IMR-90 (cell line): Measurements from ENCODE around the gene CMSS1.

Source experiments
- BHLHE40 ChIP-seq: fragments of 150-350 bp; IDR thresholded peaks from 2 replicates; pipeline ENCODE4 v1.6.1; 2016; ENCODE audit warnings: mild to moderate bottlenecking, low read depth, low read length
- CEBPB ChIP-seq: IDR thresholded peaks from 2 replicates; pipeline ENCODE4 v1.6.1; 2012; ENCODE audit warnings: low read depth, low read length, improper control_type of control experiment
- CHD1 ChIP-seq: IDR thresholded peaks from 2 replicates; pipeline ENCODE4 v1.6.1; 2012; ENCODE audit warnings: low read depth, low read length, improper control_type of control experiment
- FOS ChIP-seq: fragments of 150-350 bp; IDR thresholded peaks from 2 replicates; pipeline ENCODE4 v1.6.1; 2016; ENCODE audit warnings: low read depth, low read length
- MAFK ChIP-seq: IDR thresholded peaks from 2 replicates; pipeline ENCODE4 v1.6.1; 2012; ENCODE audit warnings: low read depth, low read length, improper control_type of control experiment
- MAZ ChIP-seq: IDR thresholded peaks from 2 replicates; pipeline ENCODE4 v1.6.1; 2012; ENCODE audit warnings: low read depth, mild to moderate bottlenecking, low read length, improper control_type of control experiment, moderate library complexity, borderline replicate concordance
- MXI1 ChIP-seq: IDR thresholded peaks from 2 replicates; pipeline ENCODE4 v1.6.1; 2012; ENCODE audit warnings: low read depth, mild to moderate bottlenecking, low read length, moderate library complexity, borderline replicate concordance
- POLR2A ChIP-seq: IDR thresholded peaks from 2 replicates; pipeline ENCODE4 v1.6.1; 2012; ENCODE audit warnings: mild to moderate bottlenecking, low read depth, low read length
- RAD21 ChIP-seq: IDR thresholded peaks from 2 replicates; pipeline ENCODE4 v1.6.1; 2012; ENCODE audit warnings: low read length, improper control_type of control experiment
- RFX5 ChIP-seq: IDR thresholded peaks from 2 replicates; pipeline ENCODE4 v1.8.0; 2012; ENCODE audit warnings: low read depth, mild to moderate bottlenecking, low read length, moderate library complexity
- SMC3 ChIP-seq: fragments of 150-350 bp; IDR thresholded peaks from 2 replicates; pipeline ENCODE4 v1.6.1; 2016; ENCODE audit warnings: low read depth, mild to moderate bottlenecking, antibody characterized with exemption, low read length, moderate library complexity
- TF ChIP-seq, protein P1 (sequence below): conservative IDR thresholded peaks from 2 replicates; pipeline ENCODE4 v1.5.1; 2012; ENCODE audit warnings: mild to moderate bottlenecking, low read depth, low read length, improper control_type of control experiment
- TF ChIP-seq, protein P2 (sequence below): fragments of 150-350 bp; IDR thresholded peaks from 2 replicates; pipeline ENCODE4 v1.6.1; 2017; ENCODE audit warnings: mild to moderate bottlenecking, antibody characterized with exemption, low read length, low read depth
- TF ChIP-seq, protein P3 (sequence below): fragments of 150-350 bp; IDR thresholded peaks from 2 replicates; pipeline ENCODE4 v1.6.1; 2016; ENCODE audit warnings: low read depth, mild to moderate bottlenecking, low read length, moderate library complexity, borderline replicate concordance

DNA sequence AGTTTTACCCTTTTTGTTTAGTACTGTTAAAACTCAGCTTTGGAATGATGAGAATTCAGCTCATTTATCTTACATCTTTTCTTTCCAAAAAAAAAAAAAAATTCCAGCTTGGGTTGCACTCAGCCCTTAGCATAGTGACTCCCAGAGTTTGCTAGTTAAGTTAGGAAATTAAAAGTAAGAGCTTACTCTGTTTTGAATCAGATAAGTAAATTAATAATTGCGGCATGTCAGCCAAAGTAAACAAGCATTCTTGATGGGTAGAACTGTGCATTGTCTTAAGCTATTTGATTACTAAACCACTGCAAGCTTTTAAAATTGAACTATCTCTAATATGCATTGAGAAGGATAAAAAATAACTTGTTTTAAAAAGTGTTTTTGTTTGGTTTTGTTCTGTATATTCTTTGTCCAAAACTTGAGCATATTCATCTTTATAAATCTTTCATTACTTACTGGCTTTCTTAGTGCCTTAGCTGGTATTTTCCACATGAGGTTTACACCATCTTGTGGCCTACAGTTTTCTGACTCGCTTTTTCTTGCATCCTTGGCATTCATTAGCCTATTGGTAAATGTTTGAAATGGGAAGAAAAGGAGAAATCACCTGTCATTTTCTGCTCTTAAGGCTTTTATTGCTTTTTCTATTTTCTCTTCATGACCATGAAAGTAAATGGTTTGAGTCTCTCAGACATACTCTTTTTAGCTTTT is 189.1 kb downstream of the CMSS1 start:
- TF ChIP-seq, protein P1, sequence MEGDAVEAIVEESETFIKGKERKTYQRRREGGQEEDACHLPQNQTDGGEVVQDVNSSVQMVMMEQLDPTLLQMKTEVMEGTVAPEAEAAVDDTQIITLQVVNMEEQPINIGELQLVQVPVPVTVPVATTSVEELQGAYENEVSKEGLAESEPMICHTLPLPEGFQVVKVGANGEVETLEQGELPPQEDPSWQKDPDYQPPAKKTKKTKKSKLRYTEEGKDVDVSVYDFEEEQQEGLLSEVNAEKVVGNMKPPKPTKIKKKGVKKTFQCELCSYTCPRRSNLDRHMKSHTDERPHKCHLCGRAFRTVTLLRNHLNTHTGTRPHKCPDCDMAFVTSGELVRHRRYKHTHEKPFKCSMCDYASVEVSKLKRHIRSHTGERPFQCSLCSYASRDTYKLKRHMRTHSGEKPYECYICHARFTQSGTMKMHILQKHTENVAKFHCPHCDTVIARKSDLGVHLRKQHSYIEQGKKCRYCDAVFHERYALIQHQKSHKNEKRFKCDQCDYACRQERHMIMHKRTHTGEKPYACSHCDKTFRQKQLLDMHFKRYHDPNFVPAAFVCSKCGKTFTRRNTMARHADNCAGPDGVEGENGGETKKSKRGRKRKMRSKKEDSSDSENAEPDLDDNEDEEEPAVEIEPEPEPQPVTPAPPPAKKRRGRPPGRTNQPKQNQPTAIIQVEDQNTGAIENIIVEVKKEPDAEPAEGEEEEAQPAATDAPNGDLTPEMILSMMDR = peak; percentile 36
- peak; percentile 31; the same call in 1 of the 2 replicates for TF ChIP-seq SMC3
- TF ChIP-seq POLR2A = no peak
- TF ChIP-seq, protein P2, sequence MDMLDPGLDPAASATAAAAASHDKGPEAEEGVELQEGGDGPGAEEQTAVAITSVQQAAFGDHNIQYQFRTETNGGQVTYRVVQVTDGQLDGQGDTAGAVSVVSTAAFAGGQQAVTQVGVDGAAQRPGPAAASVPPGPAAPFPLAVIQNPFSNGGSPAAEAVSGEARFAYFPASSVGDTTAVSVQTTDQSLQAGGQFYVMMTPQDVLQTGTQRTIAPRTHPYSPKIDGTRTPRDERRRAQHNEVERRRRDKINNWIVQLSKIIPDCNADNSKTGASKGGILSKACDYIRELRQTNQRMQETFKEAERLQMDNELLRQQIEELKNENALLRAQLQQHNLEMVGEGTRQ = no peak
- no peak for TF ChIP-seq CEBPB
- no peak for TF ChIP-seq MAZ
- no peak for TF ChIP-seq BHLHE40
- no peak for TF ChIP-seq MAFK
- TF ChIP-seq FOS = no peak
- no peak for TF ChIP-seq CHD1
- TF ChIP-seq RFX5 = no peak
- peak; percentile 43 for TF ChIP-seq RAD21
- TF ChIP-seq, protein P3, sequence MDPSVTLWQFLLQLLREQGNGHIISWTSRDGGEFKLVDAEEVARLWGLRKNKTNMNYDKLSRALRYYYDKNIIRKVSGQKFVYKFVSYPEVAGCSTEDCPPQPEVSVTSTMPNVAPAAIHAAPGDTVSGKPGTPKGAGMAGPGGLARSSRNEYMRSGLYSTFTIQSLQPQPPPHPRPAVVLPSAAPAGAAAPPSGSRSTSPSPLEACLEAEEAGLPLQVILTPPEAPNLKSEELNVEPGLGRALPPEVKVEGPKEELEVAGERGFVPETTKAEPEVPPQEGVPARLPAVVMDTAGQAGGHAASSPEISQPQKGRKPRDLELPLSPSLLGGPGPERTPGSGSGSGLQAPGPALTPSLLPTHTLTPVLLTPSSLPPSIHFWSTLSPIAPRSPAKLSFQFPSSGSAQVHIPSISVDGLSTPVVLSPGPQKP = no peak
- TF ChIP-seq MXI1 = no peak
